NK-92 (cell line): Measurements from ENCODE around the gene TMEM184A.

Experiments
- DNase-seq: peaks from one replicate; lab custom pipeline; 2025; ENCODE audit not compliant: unreplicated experiment; lab: John Stamatoyannopoulos, UW

TMEM184A gene

GRCh38 chr7:1553512-1554210, 2.3 kb downstream of the TMEM184A start:
- no peak for DNase-seq

- no peak for DNase-seq
Measured at GRCh38 chr7:1552200-1552599, 3.8 kb downstream of the TMEM184A start.

- DNase-seq: no peak
Measured at GRCh38 chr7:1550846-1551155, 5.2 kb downstream of the TMEM184A start.

GRCh38 chr7:1550005-1550845, 5.8 kb downstream of the TMEM184A start:
- DNase-seq: no peak

GRCh38 chr7:1549357-1550004, 6.5 kb downstream of the TMEM184A start:
- DNase-seq: no peak

GRCh38 chr7:1548944-1549343, 7.1 kb downstream of the TMEM184A start:
- no peak for DNase-seq

GRCh38 chr7:1548438-1548831, 7.6 kb downstream of the TMEM184A start:
- no peak for DNase-seq

- no peak for DNase-seq
Measured at GRCh38 chr7:1547777-1548437, 8.1 kb downstream of the TMEM184A start.

GRCh38 chr7:1546909-1547776, 8.9 kb downstream of the TMEM184A start:
- DNase-seq: no peak

GRCh38 chr7:1546274-1546908, 9.6 kb downstream of the TMEM184A start:
- DNase-seq: no peak

- no peak for DNase-seq
Measured at GRCh38 chr7:1545417-1546246, 10.4 kb downstream of the TMEM184A start.

GRCh38 chr7:1544896-1545416, 11.0 kb downstream of the TMEM184A start:
- no peak for DNase-seq

- no peak for DNase-seq
Measured at GRCh38 chr7:1544178-1544895, 11.7 kb downstream of the TMEM184A start.

- DNase-seq: no peak
Measured at GRCh38 chr7:1543826-1544177, 12.2 kb downstream of the TMEM184A start.

GRCh38 chr7:1542841-1543747, 12.9 kb downstream of the TMEM184A start:
- no peak for DNase-seq

- DNase-seq: no peak
Measured at GRCh38 chr7:1542329-1542728, 13.7 kb downstream of the TMEM184A start.

- no peak for DNase-seq
Measured at GRCh38 chr7:1541431-1542162, 14.4 kb downstream of the TMEM184A start.
